ENCODE results near the gene NUBP2. TPM values are rescaled to one million over a fixed set of nuclear protein-coding genes. Genes with fewer than 3 reads are reported as not detected.

Gene NUBP2
- total and polyA plus RNA-seq, 2 donors (not counting 3 experiments of a cell fraction or from before 2014, with no cell fraction given): 55.0 to 69.6 TPM

DNA sequence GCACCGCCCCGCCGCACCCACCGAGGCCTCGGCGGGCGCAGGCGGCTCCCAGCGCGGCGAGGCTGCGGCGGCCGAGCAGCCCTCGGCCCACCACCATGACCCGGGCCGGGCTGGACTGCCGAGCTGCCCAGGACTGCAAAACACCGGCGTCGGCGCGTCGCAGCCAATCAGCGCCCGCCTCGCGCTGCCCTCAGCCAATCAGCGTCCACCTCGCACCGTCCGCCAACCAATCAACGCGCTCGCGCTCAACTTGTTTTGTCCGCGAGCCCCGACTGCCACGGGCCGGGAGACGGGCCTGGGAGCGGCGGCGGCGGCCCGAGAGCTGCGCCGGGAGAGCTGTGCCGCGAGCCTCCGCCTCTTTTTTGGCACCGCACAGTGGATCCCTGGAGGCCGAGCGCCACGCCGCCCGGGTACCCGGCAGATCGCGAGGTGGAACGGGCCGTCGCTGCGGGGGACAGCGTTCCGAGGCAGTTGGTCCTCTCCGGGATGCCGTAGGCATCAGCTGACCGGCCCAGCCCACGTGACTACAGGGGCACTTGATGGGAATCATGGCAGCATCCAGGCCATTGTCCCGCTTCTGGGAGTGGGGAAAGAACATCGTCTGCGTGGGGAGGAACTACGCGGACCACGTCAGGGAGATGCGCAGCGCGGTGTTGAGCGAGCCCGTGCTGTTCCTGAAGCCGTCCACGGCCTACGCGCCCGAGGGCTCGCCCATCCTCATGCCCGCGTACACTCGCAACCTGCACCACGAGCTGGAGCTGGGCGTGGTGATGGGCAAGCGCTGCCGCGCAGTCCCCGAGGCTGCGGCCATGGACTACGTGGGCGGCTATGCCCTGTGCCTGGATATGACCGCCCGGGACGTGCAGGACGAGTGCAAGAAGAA, 44.2 kb downstream of the NUBP2 start, which contains the start of the genes FAHD1 and HAGH:
FAHD1 (plus strand) TSS at position 516 of the 883 bp plus-strand sequence; CDS start at position 549, 33 bp downstream.
HAGH (minus strand) TSS at position 135 of the 883 bp plus-strand sequence; CDS start at position 97, 38 bp downstream.
- TF ChIP-seq GATA2 (IDR thresholded peaks at IDR 0.05; ENCODE audit: insufficient read depth, insufficient read length, low read depth, low read length): no peak
- TF ChIP-seq EZH2 (IDR thresholded peaks at IDR 0.05; ENCODE audit: borderline replicate concordance, low read depth, low read length, severe bottlenecking): no peak
- TF ChIP-seq, protein P1, sequence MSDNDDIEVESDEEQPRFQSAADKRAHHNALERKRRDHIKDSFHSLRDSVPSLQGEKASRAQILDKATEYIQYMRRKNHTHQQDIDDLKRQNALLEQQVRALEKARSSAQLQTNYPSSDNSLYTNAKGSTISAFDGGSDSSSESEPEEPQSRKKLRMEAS (IDR thresholded peaks at IDR 0.05; ENCODE audit: insufficient read depth, insufficient read length): peak; percentile 97
- peak; percentile 93 for TF ChIP-seq MYC (IDR thresholded peaks at IDR 0.05; ENCODE audit: low read depth, low read length)
- TF ChIP-seq, protein P2, sequence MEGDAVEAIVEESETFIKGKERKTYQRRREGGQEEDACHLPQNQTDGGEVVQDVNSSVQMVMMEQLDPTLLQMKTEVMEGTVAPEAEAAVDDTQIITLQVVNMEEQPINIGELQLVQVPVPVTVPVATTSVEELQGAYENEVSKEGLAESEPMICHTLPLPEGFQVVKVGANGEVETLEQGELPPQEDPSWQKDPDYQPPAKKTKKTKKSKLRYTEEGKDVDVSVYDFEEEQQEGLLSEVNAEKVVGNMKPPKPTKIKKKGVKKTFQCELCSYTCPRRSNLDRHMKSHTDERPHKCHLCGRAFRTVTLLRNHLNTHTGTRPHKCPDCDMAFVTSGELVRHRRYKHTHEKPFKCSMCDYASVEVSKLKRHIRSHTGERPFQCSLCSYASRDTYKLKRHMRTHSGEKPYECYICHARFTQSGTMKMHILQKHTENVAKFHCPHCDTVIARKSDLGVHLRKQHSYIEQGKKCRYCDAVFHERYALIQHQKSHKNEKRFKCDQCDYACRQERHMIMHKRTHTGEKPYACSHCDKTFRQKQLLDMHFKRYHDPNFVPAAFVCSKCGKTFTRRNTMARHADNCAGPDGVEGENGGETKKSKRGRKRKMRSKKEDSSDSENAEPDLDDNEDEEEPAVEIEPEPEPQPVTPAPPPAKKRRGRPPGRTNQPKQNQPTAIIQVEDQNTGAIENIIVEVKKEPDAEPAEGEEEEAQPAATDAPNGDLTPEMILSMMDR (IDR thresholded peaks at IDR 0.05; ENCODE audit: extremely low read depth in 1 of 2, insufficient read depth in 1 of 2, low read depth in 1 of 2, low read length in 2 of 2): no peak
- peak; percentile 78 for TF ChIP-seq POLR2AphosphoS5 (IDR thresholded peaks at IDR 0.05; ENCODE audit: insufficient read depth, low read depth, low read length)
- TF ChIP-seq JUN (IDR thresholded peaks at IDR 0.05; ENCODE audit: borderline replicate concordance, insufficient read depth, insufficient read length, low read depth): no peak
- TF ChIP-seq POLR2A (IDR thresholded peaks at IDR 0.05; ENCODE audit: low read depth, low read length): peak; percentile 87
- no peak for TF ChIP-seq FOS (IDR thresholded peaks at IDR 0.05; ENCODE audit: borderline replicate concordance, insufficient read depth, low read length)
- ChIA-PET CTCF (interaction anchor here (0.5 to 1.5 kb wide), 4 partner anchors 12 to 279 kb away, joined by 3 read pairs; partner anchors contain the start of genes NUBP2 and SPSB3), POLR2A (interaction anchor here (0.6 to 1.2 kb wide), 2 partner anchors 44 to 133 kb away, joined by 3 to 5 read pairs; partner anchors contain the start of genes NDUFB10, NUBP2 and SPSB3)
- peaks cover 22% of the 10 kb centered on the region for H3K79me2 ChIP-seq (ENCODE audit: control insufficient read depth, insufficient read depth, low read length)
- H3K9ac ChIP-seq (replicated peaks; ENCODE audit: extremely low read depth, insufficient read depth, low read length): peak within 1 kb of the TSS; percentile 70
- peak within 1 kb of the TSS; percentile 88 for H2AFZ ChIP-seq (ENCODE audit: low read depth, low read length)
- intact Hi-C loops (cut with micrococcal nuclease): loop anchor here (2.0 kb wide), 1 partner anchor 44 kb away; the partner anchor contains the start of genes NUBP2 and SPSB3
- FAIRE-seq (peak; percentile 94), DNase-seq (ENCODE audit: low read depth, low spot score) (peak; percentile 99)
- H3K9me1 ChIP-seq (replicated peaks; ENCODE audit: control insufficient read depth, extremely low read depth, insufficient read depth, low read length): no peaks in the 10 kb centered on the region
- peaks cover 20% of the 10 kb centered on the region for H3K4me1 ChIP-seq (ENCODE audit: control insufficient read depth, extremely low read depth, insufficient read depth, low read length)
- peaks cover 2 to 7% of the 10 kb centered on the region in 2 experiments for H3K36me3 ChIP-seq (ENCODE audit: control insufficient read depth in 2 of 2, extremely low read depth in 1 of 2, insufficient read depth in 2 of 2, low read length in 2 of 2)
- H4K20me1 ChIP-seq (replicated peaks; ENCODE audit: control insufficient read depth, extremely low read depth, insufficient read depth, low read length): no peaks in the 10 kb centered on the region
- H3K27me3 ChIP-seq (ENCODE audit: control insufficient read depth in 2 of 2, insufficient read depth in 2 of 2, low read length in 2 of 2): no peaks in the 10 kb centered on the region
- peak within 1 kb of the TSS; percentile 81 for H3K4me2 ChIP-seq (ENCODE audit: insufficient read depth, low read length)
- H3K9me3 ChIP-seq (replicated peaks; ENCODE audit: control insufficient read depth, insufficient read depth, low read length): no peaks in the 10 kb centered on the region
- dilution Hi-C loops (cut with MboI; ENCODE audit: extremely low pct_ligation_motif_present, low sequenced_read_pairs): no loop called here
- no TSS peak for BruUV-seq (replicated peaks)
- peak within 1 kb of the TSS; percentile 41 for H3K27ac ChIP-seq (ENCODE audit: insufficient read depth, low read depth, low read length)
- H3K4me3 ChIP-seq (replicated peaks in 1 of 3; ENCODE audit: insufficient read depth in 1 of 3, low read depth in 1 of 3, low read length in 3 of 3): peak within 1 kb of the TSS; percentile 47 to 91 (median 75)
